HG03432 (cell line): ENCODE measurements around the gene GALNT10.

Source experiments
- ATAC-seq: cut with Tn5 transposase; IDR thresholded peaks from one replicate; pipeline ENCODE4 v1.9.1; 2021; ENCODE audit warnings: mild to moderate bottlenecking, moderate library complexity; ENCODE audit not compliant: unreplicated experiment

Gene GALNT10

GRCh38 chr5:154317916-154318315 lies 127.4 kb downstream of the GALNT10 start:
- ATAC-seq, result no peak

GRCh38 chr5:154318691-154319090 lies 128.2 kb downstream of the GALNT10 start:
- peak; percentile 53 for ATAC-seq

- ATAC-seq, result no peak
Observed at GRCh38 chr5:154319736-154320135, 129.2 kb downstream of the GALNT10 start.

GRCh38 chr5:154320224-154321089 lies 129.9 kb downstream of the GALNT10 start:
- ATAC-seq, result no peak

- ATAC-seq, result no peak
Observed at GRCh38 chr5:154321546-154321945, 131.0 kb downstream of the GALNT10 start.

GRCh38 chr5:154324033-154324432 lies 133.5 kb downstream of the GALNT10 start:
- ATAC-seq, result no peak

- no peak for ATAC-seq
Observed at GRCh38 chr5:154325566-154325965, 135.0 kb downstream of the GALNT10 start.

- no peak for ATAC-seq
Observed at GRCh38 chr5:154329062-154329461, 138.5 kb downstream of the GALNT10 start.

GRCh38 chr5:154329519-154330040 lies 139.0 kb downstream of the GALNT10 start:
- no peak for ATAC-seq

GRCh38 chr5:154330097-154330667 lies 139.6 kb downstream of the GALNT10 start:
- ATAC-seq, result no peak

- ATAC-seq, result no peak
Observed at GRCh38 chr5:154331232-154331631, 140.7 kb downstream of the GALNT10 start.

GRCh38 chr5:154331924-154332323 lies 141.4 kb downstream of the GALNT10 start:
- no peak for ATAC-seq

GRCh38 chr5:154332451-154332850 lies 141.9 kb downstream of the GALNT10 start:
- no peak for ATAC-seq

- no peak for ATAC-seq
Observed at GRCh38 chr5:154333016-154333415, 142.5 kb downstream of the GALNT10 start.

GRCh38 chr5:154334406-154335064 lies 144.0 kb downstream of the GALNT10 start:
- ATAC-seq, result no peak

GRCh38 chr5:154335065-154335448 lies 144.5 kb downstream of the GALNT10 start:
- ATAC-seq, result no peak

GRCh38 chr5:154341620-154342019 lies 151.1 kb downstream of the GALNT10 start:
- ATAC-seq, result no peak

GRCh38 chr5:154342211-154342610 lies 151.7 kb downstream of the GALNT10 start:
- ATAC-seq, result no peak

GRCh38 chr5:154342963-154343362 lies 152.4 kb downstream of the GALNT10 start:
- ATAC-seq, result no peak

GRCh38 chr5:154344461-154344860 lies 153.9 kb downstream of the GALNT10 start:
- ATAC-seq, result no peak

- peak; percentile 93 for ATAC-seq
Observed at GRCh38 chr5:154345255-154345952, 154.9 kb downstream of the GALNT10 start.
